HG03196 (cell line): ENCODE measurements around the gene PCDHA5.

Experiments
- ATAC-seq: cut with Tn5 transposase; IDR thresholded peaks from one replicate; pipeline ENCODE4 v1.9.1; 2021; ENCODE audit not compliant: unreplicated experiment

The PCDHA5 gene

DNA sequence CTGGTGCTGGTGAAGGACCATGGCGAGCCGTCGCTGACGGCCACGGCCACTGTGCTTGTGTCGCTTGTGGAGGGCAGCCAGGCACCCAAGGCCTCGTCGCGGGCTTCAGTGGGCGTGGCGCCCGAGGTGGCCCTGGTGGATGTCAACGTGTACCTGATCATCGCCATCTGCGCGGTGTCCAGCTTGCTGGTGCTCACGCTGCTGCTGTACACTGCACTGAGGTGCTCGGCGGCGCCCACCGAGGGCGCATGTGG, 36.5 kb downstream of the PCDHA5 start:
- no peak for ATAC-seq

DNA sequence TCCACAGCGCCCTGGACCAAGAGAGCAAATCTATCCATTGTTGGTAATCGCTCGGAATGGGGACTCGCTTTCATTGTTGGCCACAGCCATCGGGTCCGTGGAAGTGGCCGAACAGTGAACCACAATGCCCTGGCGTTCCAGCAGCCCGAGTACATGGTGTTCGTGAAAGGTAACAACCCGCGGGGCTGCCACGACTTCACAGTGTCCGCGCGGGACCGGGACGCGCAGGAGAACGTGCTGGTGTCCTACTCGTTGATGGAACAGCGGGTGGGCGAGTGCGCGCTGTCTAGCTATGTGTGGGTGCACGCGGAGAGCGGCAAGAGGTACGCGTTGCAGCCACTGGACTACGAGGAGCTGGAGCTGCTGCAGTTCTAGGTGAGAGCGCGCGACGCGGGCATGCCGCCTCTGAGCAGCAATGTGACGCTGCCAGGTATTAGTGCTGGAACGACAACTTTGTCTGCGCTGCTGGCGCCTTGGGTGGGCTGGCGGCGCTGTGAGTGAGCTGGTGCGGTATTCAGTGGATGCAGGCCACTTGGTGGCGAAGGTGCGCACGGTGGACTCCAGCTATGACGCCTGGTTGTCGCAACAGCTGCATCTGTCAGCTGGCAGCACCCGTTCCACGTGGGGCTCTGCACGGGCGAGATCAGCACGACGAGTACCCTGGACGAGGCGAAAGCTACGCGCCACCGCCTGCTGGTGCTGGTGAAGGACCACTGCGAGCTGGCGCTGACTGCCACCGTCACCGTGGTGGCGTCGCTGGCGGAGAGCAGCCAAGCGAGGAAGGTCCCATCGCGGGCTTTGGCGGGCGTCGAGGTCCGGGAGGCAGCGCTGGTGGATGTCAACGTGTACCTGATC, 41.3 kb downstream of the PCDHA5 start:
- ATAC-seq: no peak

GRCh38 chr5:140868721-140869554, 47.5 kb downstream of the PCDHA5 start, which contains the start of gene PCDHA11:
PCDHA11 (plus strand) TSS chr5:140868957; CDS start chr5:140869104, 147 bp downstream.
- no peak for ATAC-seq

- ATAC-seq: no peak
Observed at GRCh38 chr5:140869555-140869886, 48.1 kb downstream of the PCDHA5 start.

DNA sequence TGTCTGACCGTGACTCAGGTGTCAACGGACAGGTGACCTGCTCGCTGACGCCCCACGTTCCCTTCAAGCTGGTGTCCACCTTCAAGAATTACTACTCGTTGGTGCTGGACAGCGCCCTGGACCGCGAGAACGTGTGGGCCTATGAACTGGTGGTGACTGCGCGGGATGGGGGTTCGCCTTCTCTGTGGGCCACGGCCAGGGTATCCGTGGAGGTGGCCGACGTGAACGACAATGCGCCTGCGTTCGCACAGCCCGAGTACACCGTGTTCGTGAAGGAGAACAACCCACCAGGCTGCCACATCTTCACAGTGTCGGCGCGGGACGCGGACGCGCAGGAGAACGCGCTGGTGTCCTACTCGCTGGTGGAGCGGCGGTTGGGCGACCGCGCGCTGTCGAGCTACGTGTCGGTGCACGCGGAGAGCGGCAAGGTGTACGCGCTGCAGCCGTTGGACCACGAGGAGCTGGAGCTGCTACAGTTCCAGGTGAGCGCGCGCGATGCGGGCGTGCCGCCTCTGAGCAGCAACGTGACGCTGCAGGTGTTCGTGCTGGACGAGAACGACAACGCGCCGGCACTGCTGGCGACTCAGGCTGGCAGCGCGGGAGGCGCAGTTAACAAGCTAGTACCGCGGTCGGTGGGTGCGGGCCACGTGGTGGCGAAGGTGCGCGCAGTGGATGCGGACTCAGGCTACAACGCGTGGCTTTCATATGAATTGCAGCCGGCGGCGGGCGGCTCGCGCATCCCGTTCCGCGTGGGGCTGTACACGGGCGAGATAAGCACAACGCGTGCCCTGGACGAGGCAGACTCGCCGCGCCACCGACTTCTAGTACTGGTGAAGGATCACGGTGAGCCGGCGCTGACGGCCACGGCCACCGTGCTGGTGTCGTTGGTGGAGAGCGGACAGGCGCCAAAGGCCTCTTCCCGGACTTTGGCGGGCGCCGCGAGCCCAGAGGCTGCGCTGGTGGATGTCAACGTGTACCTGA, 49.1 kb downstream of the PCDHA5 start:
- no peak for ATAC-seq
